Vagina (tissue), 2 donors: ENCODE results near the gene ARHGAP31. TPM values are rescaled to one million over a fixed set of nuclear protein-coding genes. Genes with fewer than 3 reads are reported as not detected.

Experiments
- DNase-seq, 2 donors: peaks; one replicate each; pipeline ENCODE4 v3.0.0-alpha.2; 2017; ENCODE audit errors: extremely low spot score in 2 of 2
- H3K27ac ChIP-seq: fragments of 200-600 bp; sonication (generic); one replicate; pipeline ENCODE4 v1.5.1; 2019
- H3K27me3 ChIP-seq: fragments of 200-600 bp; sonication (generic); one replicate; pipeline ENCODE4 v1.5.1; 2019
- H3K36me3 ChIP-seq, 2 donors: fragments of 200-600 bp; sonication (generic); one replicate each; pipeline ENCODE4 v1.5.1; 2017 to 2019
- H3K4me1 ChIP-seq: fragments of 200-600 bp; sonication (generic); one replicate; pipeline ENCODE4 v1.5.1; 2019
- H3K4me3 ChIP-seq, 2 donors: fragments of 200-600 bp; sonication (generic); 1 replicate in 1 of 2; 2 replicates in 1 of 2; pipeline ENCODE4 v1.5.1; 2016 to 2019
- H3K9me3 ChIP-seq: fragments of 200-600 bp; sonication (generic); one replicate; pipeline ENCODE4 v1.5.1; 2019
- POLR2A ChIP-seq, 2 donors: fragments of 450-650 bp; IDR thresholded peaks; one replicate each; pipeline ENCODE4 v1.6.1; 2017; ENCODE audit warnings: antibody characterized with exemption in 2 of 2, mild to moderate bottlenecking in 2 of 2, moderate library complexity in 2 of 2
- POLR2AphosphoS5 ChIP-seq, 2 donors: sonication (generic); formaldehyde crosslinking; IDR thresholded peaks; one replicate each; pipeline ENCODE4 v1.9.0; 2017; ENCODE audit warnings: antibody characterized with exemption in 2 of 2, mild to moderate bottlenecking in 2 of 2, low read depth in 1 of 2; ENCODE audit not compliant: insufficient read depth in 1 of 2
- intact Hi-C: fragments of 100-400 bp; cut with DNase I; formaldehyde crosslinking; loops from one replicate; pipeline ENCODE4 v1.15.1; 2023
- total RNA-seq: library from RNA; depleted of rRNA; stranded (reverse); fragments of >200 nt; gene quantifications from one replicate; pipeline ENCODE4 v1.2.3, GENCODE V29; 2016
- TF ChIP-seq, protein P1 (sequence below), 3 experiments: fragments of 450-650 bp in 2 of 3; fragments of 200-600 bp in 1 of 3; sonication (generic) in 1 of 3; IDR thresholded peaks; one replicate each; pipeline ENCODE4 v1.5.1; 2017 to 2019; ENCODE audit warnings: antibody characterized with exemption in 3 of 3, mild to moderate bottlenecking in 2 of 3, moderate library complexity in 2 of 3

The ARHGAP31 gene, protein sequence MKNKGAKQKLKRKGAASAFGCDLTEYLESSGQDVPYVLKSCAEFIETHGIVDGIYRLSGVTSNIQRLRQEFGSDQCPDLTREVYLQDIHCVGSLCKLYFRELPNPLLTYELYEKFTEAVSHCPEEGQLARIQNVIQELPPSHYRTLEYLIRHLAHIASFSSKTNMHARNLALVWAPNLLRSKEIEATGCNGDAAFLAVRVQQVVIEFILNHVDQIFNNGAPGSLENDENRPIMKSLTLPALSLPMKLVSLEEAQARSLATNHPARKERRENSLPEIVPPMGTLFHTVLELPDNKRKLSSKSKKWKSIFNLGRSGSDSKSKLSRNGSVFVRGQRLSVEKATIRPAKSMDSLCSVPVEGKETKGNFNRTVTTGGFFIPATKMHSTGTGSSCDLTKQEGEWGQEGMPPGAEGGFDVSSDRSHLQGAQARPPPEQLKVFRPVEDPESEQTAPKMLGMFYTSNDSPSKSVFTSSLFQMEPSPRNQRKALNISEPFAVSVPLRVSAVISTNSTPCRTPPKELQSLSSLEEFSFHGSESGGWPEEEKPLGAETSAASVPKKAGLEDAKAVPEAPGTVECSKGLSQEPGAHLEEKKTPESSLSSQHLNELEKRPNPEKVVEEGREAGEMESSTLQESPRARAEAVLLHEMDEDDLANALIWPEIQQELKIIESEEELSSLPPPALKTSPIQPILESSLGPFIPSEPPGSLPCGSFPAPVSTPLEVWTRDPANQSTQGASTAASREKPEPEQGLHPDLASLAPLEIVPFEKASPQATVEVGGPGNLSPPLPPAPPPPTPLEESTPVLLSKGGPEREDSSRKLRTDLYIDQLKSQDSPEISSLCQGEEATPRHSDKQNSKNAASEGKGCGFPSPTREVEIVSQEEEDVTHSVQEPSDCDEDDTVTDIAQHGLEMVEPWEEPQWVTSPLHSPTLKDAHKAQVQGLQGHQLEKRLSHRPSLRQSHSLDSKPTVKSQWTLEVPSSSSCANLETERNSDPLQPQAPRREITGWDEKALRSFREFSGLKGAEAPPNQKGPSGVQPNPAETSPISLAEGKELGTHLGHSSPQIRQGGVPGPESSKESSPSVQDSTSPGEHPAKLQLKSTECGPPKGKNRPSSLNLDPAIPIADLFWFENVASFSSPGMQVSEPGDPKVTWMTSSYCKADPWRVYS (N-terminal part only)
- total RNA-seq: 13.0 TPM

DNA sequence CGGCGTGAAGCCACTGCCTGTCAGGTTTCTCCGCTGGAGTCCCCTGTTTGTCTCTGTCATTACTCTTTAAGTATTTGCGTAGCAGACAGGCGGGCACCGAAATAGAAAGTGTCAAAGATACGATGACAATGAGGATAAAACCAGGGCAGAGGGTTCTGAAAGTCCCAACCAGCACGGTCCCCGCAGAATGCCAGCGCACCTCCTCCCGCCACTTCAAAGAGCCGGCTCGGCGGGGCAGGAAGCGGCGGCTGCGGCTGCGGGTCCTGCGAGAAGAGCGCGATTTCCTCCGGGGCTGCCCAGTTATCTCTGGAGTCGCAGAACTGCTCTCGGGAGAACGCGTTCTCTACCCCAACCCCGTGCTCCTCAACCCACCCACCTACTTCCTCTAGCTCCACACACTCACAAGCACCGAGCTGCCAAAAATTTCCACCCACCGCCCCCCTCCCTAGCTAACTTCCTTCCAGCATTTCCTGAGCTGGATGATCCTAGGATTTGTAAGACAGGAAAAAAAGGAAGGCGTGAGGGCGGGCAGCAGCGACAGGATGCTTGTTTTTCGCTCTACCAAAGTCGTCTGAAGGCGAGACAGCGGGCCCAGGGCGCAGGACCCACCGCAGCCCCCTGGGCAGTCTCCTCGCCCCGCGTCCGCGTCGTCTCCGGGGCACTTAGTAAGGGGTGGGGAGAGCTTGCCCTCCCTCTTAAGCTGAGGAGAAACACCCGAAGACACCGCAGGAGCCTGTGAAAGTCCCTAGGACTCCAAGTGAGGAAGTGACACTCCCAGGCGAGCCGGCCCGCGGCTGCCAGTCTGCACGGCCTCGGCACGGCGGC lies at the start of gene ARHGAP31:
Gene ARHGAP31 (plus strand): TSS at position 513 of the 825 bp plus-strand sequence. CDS start 522 bp downstream, outside the sequence.
- Histone ChIP-seq H3K4me3 (peak within 1 kb of the TSS; percentile 70), H3K27me3 (no peaks in the 10 kb centered on the region), H3K9me3 (no peaks in the 10 kb centered on the region), H3K27ac (peak within 1 kb of the TSS; percentile 84), H3K36me3 (no peaks in the 10 kb centered on the region), H3K4me1 (peaks cover 23% of the 10 kb centered on the region)
- intact Hi-C loops: no loop called here
- no peak for DNase-seq
- TF ChIP-seq POLR2AphosphoS5 (IDR thresholded peaks at IDR 0.05; ENCODE audit: insufficient read depth in 1 of 2, low read depth in 1 of 2): peak in 1 of 2 donors; percentile 71
- TF ChIP-seq POLR2A (IDR thresholded peaks at IDR 0.05): no peak

DNA sequence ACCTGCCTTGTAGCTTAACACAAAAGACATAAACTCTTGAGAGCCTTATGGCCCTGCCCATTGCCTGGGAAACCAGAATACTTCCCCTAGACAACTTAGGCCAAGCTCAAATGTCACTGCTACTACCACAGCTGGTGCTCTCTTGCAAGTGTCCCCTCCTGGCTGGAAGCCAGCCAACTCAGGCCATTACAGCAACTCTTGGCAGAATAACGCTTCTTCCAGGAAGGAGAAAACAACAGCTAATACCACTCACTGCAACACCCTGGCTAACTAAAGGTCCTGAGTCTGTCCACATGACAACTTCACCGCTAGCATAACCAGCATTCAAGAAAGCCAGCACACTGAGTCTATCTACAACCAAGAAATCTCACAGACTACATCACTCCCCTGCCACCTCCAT lies 48.4 kb upstream of the ARHGAP31 start:
- no peak for DNase-seq
- Histone ChIP-seq H3K4me1 (peaks cover 9% of the 10 kb centered on the region), H3K27me3 (no peaks in the 10 kb centered on the region), H3K27ac (no peak overlapping the region), H3K9me3 (no peaks in the 10 kb centered on the region), H3K4me3 (no peak overlapping the region), H3K36me3 (no peaks in the 10 kb centered on the region)
- TF ChIP-seq POLR2AphosphoS5 (IDR thresholded peaks at IDR 0.05; ENCODE audit: insufficient read depth in 1 of 2, low read depth in 1 of 2): no peak
- TF ChIP-seq POLR2A (IDR thresholded peaks at IDR 0.05): no peak
- TF ChIP-seq, protein P1, sequence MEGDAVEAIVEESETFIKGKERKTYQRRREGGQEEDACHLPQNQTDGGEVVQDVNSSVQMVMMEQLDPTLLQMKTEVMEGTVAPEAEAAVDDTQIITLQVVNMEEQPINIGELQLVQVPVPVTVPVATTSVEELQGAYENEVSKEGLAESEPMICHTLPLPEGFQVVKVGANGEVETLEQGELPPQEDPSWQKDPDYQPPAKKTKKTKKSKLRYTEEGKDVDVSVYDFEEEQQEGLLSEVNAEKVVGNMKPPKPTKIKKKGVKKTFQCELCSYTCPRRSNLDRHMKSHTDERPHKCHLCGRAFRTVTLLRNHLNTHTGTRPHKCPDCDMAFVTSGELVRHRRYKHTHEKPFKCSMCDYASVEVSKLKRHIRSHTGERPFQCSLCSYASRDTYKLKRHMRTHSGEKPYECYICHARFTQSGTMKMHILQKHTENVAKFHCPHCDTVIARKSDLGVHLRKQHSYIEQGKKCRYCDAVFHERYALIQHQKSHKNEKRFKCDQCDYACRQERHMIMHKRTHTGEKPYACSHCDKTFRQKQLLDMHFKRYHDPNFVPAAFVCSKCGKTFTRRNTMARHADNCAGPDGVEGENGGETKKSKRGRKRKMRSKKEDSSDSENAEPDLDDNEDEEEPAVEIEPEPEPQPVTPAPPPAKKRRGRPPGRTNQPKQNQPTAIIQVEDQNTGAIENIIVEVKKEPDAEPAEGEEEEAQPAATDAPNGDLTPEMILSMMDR (IDR thresholded peaks at IDR 0.05): no peak
- intact Hi-C loops: no loop called here

DNA sequence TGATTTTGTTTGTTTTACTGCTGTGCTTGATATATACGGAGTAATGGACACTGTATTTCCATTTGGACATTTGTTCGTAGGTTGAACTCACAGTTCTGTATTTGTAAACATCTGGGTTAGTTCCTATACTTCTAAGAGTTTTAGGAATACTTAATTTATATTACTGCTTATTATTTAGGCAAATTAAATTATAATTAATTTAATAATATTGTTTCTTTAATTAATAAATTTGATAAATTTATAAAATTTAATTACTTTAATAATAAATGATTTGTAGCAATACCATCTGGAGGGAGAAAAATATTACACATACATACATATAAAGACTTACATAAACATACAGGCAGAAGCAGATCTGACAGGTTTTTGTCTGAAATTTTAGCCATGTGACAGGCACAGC lies 39.0 kb upstream of the ARHGAP31 start:
- Histone ChIP-seq H3K27ac (no peak overlapping the region), H3K4me3 (no peak overlapping the region), H3K36me3 (no peaks in the 10 kb centered on the region), H3K4me1 (peaks cover 7% of the 10 kb centered on the region), H3K9me3 (no peaks in the 10 kb centered on the region), H3K27me3 (no peaks in the 10 kb centered on the region)
- no peak for DNase-seq
- intact Hi-C loops: no loop called here
- TF ChIP-seq POLR2A (IDR thresholded peaks at IDR 0.05) (no peak), POLR2AphosphoS5 (IDR thresholded peaks at IDR 0.05; ENCODE audit: insufficient read depth in 1 of 2, low read depth in 1 of 2) (no peak)
- TF ChIP-seq, protein P1 (IDR thresholded peaks at IDR 0.05): no peak

DNA sequence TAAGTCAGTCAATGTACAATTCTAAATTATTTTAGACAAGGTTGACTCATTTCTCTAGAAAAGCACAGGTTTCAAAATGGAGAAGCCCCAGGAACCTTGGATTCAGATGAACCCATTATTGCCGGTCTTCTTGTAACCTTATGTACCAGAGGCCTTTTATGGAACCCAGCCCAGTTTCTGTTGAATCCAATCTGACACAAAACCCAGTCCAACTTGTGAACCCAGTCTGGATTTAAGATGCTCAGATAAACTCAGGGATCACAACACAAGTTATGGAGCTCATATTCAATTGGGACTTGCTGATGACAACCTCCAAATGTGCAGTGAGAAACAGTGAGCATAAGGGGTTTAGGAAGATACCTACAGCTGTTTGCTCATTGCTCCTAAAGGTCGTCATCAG lies 37.1 kb upstream of the ARHGAP31 start:
- no peaks in the 10 kb centered on the region for H3K27me3 ChIP-seq
- intact Hi-C loops: no loop called here
- H3K9me3 ChIP-seq: no peaks in the 10 kb centered on the region
- no peak overlapping the region for H3K4me3 ChIP-seq
- H3K27ac ChIP-seq: peak overlapping the region; percentile 33
- no peaks in the 10 kb centered on the region for H3K36me3 ChIP-seq
- TF ChIP-seq, protein P1 (IDR thresholded peaks at IDR 0.05): no peak
- TF ChIP-seq POLR2AphosphoS5 (IDR thresholded peaks at IDR 0.05; ENCODE audit: insufficient read depth in 1 of 2, low read depth in 1 of 2) (no peak), POLR2A (IDR thresholded peaks at IDR 0.05) (no peak)
- peaks cover 7% of the 10 kb centered on the region for H3K4me1 ChIP-seq
- DNase-seq: no peak
